Ascending aorta (tissue), 2 donors: ENCODE results near the gene SLC25A25. TPM values are rescaled to one million over a fixed set of nuclear protein-coding genes. Genes with fewer than 3 reads are reported as not detected.
A peak's percentile ranks its signal among the peaks of the same experiment; 100 is the strongest.

ENCODE experiments used
- DNase-seq, 2 donors: peaks; one replicate each; pipeline ENCODE4 v3.0.0-alpha.2; 2019; ENCODE audit warnings: low spot score in 2 of 2
- H3K27ac ChIP-seq, 2 donors: fragments of 200-600 bp; sonication (generic); one replicate each; pipeline ENCODE4 v1.5.1; 2016 to 2017; ENCODE audit warnings: mild to moderate bottlenecking in 1 of 2
- H3K27me3 ChIP-seq: fragments of 200-600 bp; sonication (generic); one replicate; pipeline ENCODE4 v1.5.1; 2017
- H3K36me3 ChIP-seq, 2 donors: fragments of 200-600 bp; sonication (generic); one replicate each; pipeline ENCODE4 v1.5.1; 2016
- H3K4me1 ChIP-seq, 2 donors: fragments of 200-600 bp; sonication (generic); one replicate each; pipeline ENCODE4 v1.5.1; 2016 to 2017; ENCODE audit warnings: mild to moderate bottlenecking in 1 of 2
- H3K4me3 ChIP-seq, 2 donors: fragments of 200-600 bp; sonication (generic); one replicate each; pipeline ENCODE4 v1.5.1; 2016 to 2017; ENCODE audit warnings: mild to moderate bottlenecking in 1 of 2
- H3K9me3 ChIP-seq, 2 donors: fragments of 200-600 bp; sonication (generic); one replicate each; pipeline ENCODE4 v1.5.1; 2016
- CTCF ChIP-seq, 3 experiments: fragments of 200-600 bp in 2 of 3; fragments of 450-650 bp in 1 of 3; sonication (generic) in 2 of 3; IDR thresholded peaks; one replicate each; pipeline ENCODE4 v1.5.1; 2016 to 2019; ENCODE audit warnings: antibody characterized with exemption in 3 of 3, mild to moderate bottlenecking in 1 of 3, moderate library complexity in 1 of 3
- intact Hi-C: fragments of 100-400 bp; cut with DNase I; formaldehyde crosslinking; loops from one replicate; pipeline ENCODE4 v1.15.1; 2023
- total RNA-seq: library from RNA; depleted of rRNA; stranded (reverse); fragments of >200 nt; gene quantifications from one replicate; pipeline ENCODE4 v1.1.0, GENCODE V29; 2016

SLC25A25 gene
- total RNA-seq, 1 donor from 2014 or later: 27.4 TPM

GRCh38 chr9:128101690-128102089 is 33.7 kb downstream of the SLC25A25 start:
- no peaks in the 10 kb centered on the region for H3K9me3 ChIP-seq
- no peak for TF ChIP-seq CTCF (IDR thresholded peaks at IDR 0.05)
- peaks cover 26 to 36% of the 10 kb centered on the region in 2 donors for H3K4me1 ChIP-seq
- intact Hi-C loops: no loop called here
- peak overlapping the region in 1 of 2 donors; percentile 14 for H3K27ac ChIP-seq
- H3K36me3 ChIP-seq: peaks cover 48 to 59% of the 10 kb centered on the region in 2 donors
- H3K27me3 ChIP-seq: no peaks in the 10 kb centered on the region
- H3K4me3 ChIP-seq: no peak overlapping the region
- no peak for DNase-seq

- no peak for DNase-seq
- H3K9me3 ChIP-seq: no peaks in the 10 kb centered on the region
- no peak overlapping the region for H3K27ac ChIP-seq
- H3K4me3 ChIP-seq: no peak overlapping the region
- intact Hi-C loops: no loop called here
- no peaks in the 10 kb centered on the region for H3K27me3 ChIP-seq
- peaks cover 53 to 64% of the 10 kb centered on the region in 2 donors for H3K36me3 ChIP-seq
- H3K4me1 ChIP-seq: peaks cover 26 to 35% of the 10 kb centered on the region in 2 donors
- TF ChIP-seq CTCF (IDR thresholded peaks at IDR 0.05): no peak
These were observed 34.2 kb downstream of the SLC25A25 start for GRCh38 chr9:128102196-128102595.

GRCh38 chr9:128102861-128103588 is 35.0 kb downstream of the SLC25A25 start:
- Histone ChIP-seq H3K4me3 (no peak overlapping the region), H3K36me3 (peaks cover 62 to 72% of the 10 kb centered on the region in 2 donors), H3K27me3 (no peaks in the 10 kb centered on the region), H3K27ac (no peak overlapping the region), H3K4me1 (peaks cover 20 to 27% of the 10 kb centered on the region in 2 donors), H3K9me3 (no peaks in the 10 kb centered on the region)
- no peak for TF ChIP-seq CTCF (IDR thresholded peaks at IDR 0.05)
- intact Hi-C loops: no loop called here
- DNase-seq: no peak

- no peak for TF ChIP-seq CTCF (IDR thresholded peaks at IDR 0.05)
- H3K36me3 ChIP-seq: peaks cover 67 to 77% of the 10 kb centered on the region in 2 donors
- no peaks in the 10 kb centered on the region for H3K9me3 ChIP-seq
- H3K27ac ChIP-seq: no peak overlapping the region
- H3K4me3 ChIP-seq: no peak overlapping the region
- DNase-seq: no peak
- peaks cover 20 to 27% of the 10 kb centered on the region in 2 donors for H3K4me1 ChIP-seq
- H3K27me3 ChIP-seq: no peaks in the 10 kb centered on the region
- intact Hi-C loops: no loop called here
These were observed 35.5 kb downstream of the SLC25A25 start for GRCh38 chr9:128103589-128103962.

GRCh38 chr9:128104171-128104618 is 36.2 kb downstream of the SLC25A25 start:
- no peaks in the 10 kb centered on the region for H3K9me3 ChIP-seq
- H3K27me3 ChIP-seq: no peaks in the 10 kb centered on the region
- intact Hi-C loops: no loop called here
- H3K27ac ChIP-seq: no peak overlapping the region
- TF ChIP-seq CTCF (IDR thresholded peaks at IDR 0.05): no peak
- H3K36me3 ChIP-seq: peaks cover 67 to 83% of the 10 kb centered on the region in 2 donors
- DNase-seq: no peak
- H3K4me1 ChIP-seq: peaks cover 16 to 23% of the 10 kb centered on the region in 2 donors
- H3K4me3 ChIP-seq: no peak overlapping the region
